Measurements from ENCODE around the gene VSIR.

DNA sequence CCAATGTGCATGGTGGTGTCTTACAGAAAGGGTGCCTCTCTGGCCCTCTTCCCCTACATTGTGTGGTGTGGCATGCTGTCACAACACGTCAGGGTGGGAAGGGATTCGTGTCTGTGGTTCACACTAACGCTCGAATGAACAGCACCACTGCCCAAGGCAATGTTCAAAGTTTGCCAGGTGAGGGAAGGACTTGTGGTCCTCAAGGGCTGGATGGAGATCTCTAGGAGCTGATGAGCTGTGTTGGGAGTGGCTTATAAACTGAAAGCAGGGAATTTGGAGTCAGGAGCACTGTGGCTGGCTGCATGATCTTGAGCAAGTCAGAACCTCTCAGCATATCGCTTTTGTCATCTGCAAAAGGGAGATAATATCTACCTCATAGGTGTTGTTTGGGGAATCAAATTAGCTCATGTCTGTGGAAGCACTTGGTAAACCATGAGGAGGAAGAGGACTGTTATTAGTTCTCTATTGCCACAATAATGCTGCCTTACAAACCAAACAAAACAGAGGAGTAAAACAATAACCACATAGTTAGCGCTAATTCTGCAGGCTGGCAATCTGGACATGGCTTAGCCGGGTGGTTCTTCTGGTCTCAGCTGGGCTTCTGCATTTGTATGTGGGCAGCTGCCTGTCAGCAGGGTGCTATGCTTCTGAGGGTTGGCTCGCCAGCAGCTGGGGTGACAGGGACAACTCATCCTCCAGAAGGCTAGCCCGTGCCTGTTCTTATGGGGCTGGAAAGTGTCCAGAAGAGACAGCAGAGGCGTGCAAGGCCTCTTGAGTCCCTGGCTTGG is 30.8 kb downstream of the VSIR start:
- TF ChIP-seq, protein P1, sequence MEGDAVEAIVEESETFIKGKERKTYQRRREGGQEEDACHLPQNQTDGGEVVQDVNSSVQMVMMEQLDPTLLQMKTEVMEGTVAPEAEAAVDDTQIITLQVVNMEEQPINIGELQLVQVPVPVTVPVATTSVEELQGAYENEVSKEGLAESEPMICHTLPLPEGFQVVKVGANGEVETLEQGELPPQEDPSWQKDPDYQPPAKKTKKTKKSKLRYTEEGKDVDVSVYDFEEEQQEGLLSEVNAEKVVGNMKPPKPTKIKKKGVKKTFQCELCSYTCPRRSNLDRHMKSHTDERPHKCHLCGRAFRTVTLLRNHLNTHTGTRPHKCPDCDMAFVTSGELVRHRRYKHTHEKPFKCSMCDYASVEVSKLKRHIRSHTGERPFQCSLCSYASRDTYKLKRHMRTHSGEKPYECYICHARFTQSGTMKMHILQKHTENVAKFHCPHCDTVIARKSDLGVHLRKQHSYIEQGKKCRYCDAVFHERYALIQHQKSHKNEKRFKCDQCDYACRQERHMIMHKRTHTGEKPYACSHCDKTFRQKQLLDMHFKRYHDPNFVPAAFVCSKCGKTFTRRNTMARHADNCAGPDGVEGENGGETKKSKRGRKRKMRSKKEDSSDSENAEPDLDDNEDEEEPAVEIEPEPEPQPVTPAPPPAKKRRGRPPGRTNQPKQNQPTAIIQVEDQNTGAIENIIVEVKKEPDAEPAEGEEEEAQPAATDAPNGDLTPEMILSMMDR (IDR thresholded peaks at IDR 0.05) = no peak
- no peak for TF ChIP-seq EP300 (IDR thresholded peaks at IDR 0.05)
